Esophagus squamous epithelium (tissue), 4 donors: ENCODE data around the gene RPS29.

Experiments
- CTCF ChIP-seq, 6 experiments: fragments of 450-650 bp in 4 of 6; fragments of 200-600 bp in 2 of 6; sonication (generic) in 2 of 6; IDR thresholded peaks; one replicate each; pipeline ENCODE4 v1.5.1; 2016 to 2019; ENCODE audit warnings: antibody characterized with exemption in 6 of 6, mild to moderate bottlenecking in 4 of 6, moderate library complexity in 4 of 6
- POLR2A ChIP-seq, 4 donors: fragments of 450-650 bp; IDR thresholded peaks; one replicate each; pipeline ENCODE4 v1.6.1; 2017; ENCODE audit warnings: antibody characterized with exemption in 4 of 4, mild to moderate bottlenecking in 4 of 4, moderate library complexity in 3 of 4

GRCh38 chr14:49545071-49545470 lies 41.1 kb downstream of the RPS29 start:
- TF ChIP-seq CTCF (IDR thresholded peaks at IDR 0.05) (no peak), POLR2A (IDR thresholded peaks at IDR 0.05) (no peak)
